GM23338 (cell line): Measurements from ENCODE around the gene MYD88. TPM values are rescaled to one million over a fixed set of nuclear protein-coding genes. Genes with fewer than 3 reads are reported as not detected.

ENCODE experiments used
- ATAC-seq: fragments of 200-7000 bp; cut with Tn5 transposase; 3 replicates; pipeline ENCODE4 v1.9.1; 2020
- DNase-seq: peaks from one replicate; pipeline ENCODE4 v3.0.0-alpha.2; 2015; ENCODE audit warnings: low spot score
- H2AFZ ChIP-seq: fragments of 200-600 bp; sonication (generic); 2 replicates; pipeline ENCODE4 v1.8.0; 2016; ENCODE audit warnings: antibody characterized with exemption, mild to moderate bottlenecking, moderate library complexity
- H3F3A ChIP-seq: fragments of 200-600 bp; sonication (generic); replicated peaks from 2 replicates; pipeline ENCODE4 v1.8.0; 2017; ENCODE audit warnings: antibody characterized with exemption, mixed run types, low read depth
- H3K27ac ChIP-seq: fragments of 200-600 bp; sonication (generic); 2 replicates; pipeline ENCODE4 v1.6.1; 2016; ENCODE audit warnings: low read depth
- H3K27me3 ChIP-seq: fragments of 200-600 bp; sonication (generic); 2 replicates; pipeline ENCODE4 v1.8.0; 2016; ENCODE audit warnings: mild to moderate bottlenecking, mixed run types, moderate library complexity; ENCODE audit not compliant: insufficient read depth
- H3K36me3 ChIP-seq: fragments of 200-600 bp; sonication (generic); 2 replicates; pipeline ENCODE4 v1.8.0; 2016; ENCODE audit warnings: mild to moderate bottlenecking; ENCODE audit not compliant: insufficient read depth
- H3K4me1 ChIP-seq: fragments of 200-600 bp; sonication (generic); 2 replicates; pipeline ENCODE4 v1.8.0; 2016; ENCODE audit warnings: mild to moderate bottlenecking, moderate library complexity; ENCODE audit not compliant: insufficient read depth
- H3K4me2 ChIP-seq: fragments of 200-600 bp; sonication (generic); 2 replicates; pipeline ENCODE4 v1.7.1; 2017; ENCODE audit warnings: mixed run types
- H3K4me3 ChIP-seq: fragments of 200-600 bp; sonication (generic); 2 replicates; pipeline ENCODE4 v1.6.1; 2016; ENCODE audit warnings: mixed run types
- H3K79me2 ChIP-seq: fragments of 200-600 bp; sonication (generic); replicated peaks from 2 replicates; pipeline ENCODE4 v1.8.0; 2017; ENCODE audit warnings: mild to moderate bottlenecking; ENCODE audit not compliant: insufficient read depth
- H3K9me2 ChIP-seq: fragments of 200-600 bp; sonication (generic); 2 replicates; pipeline ENCODE4 v1.8.0; 2017; ENCODE audit not compliant: insufficient read depth
- H4K20me1 ChIP-seq: fragments of 200-600 bp; sonication (generic); replicated peaks from 2 replicates; pipeline ENCODE4 v1.8.0; 2017; ENCODE audit warnings: mild to moderate bottlenecking; ENCODE audit not compliant: insufficient read depth
- H3K27ac Mint-ChIP-seq: 2 replicates; pipeline ENCODE4 v1.8.0; 2020; ENCODE audit warnings: inconsistent platforms, mild to moderate bottlenecking, moderate library complexity, mixed read lengths
- H3K27me3 Mint-ChIP-seq: 3 replicates; pipeline ENCODE4 v1.8.0; 2022; ENCODE audit warnings: low read depth, mild to moderate bottlenecking, moderate library complexity, mixed read lengths, inconsistent platforms; ENCODE audit not compliant: insufficient read depth, poor library complexity
- H3K36me3 Mint-ChIP-seq: 3 replicates; pipeline ENCODE4 v1.8.0; 2021; ENCODE audit warnings: low read depth, mild to moderate bottlenecking, inconsistent platforms, moderate library complexity, mixed read lengths
- H3K4me1 Mint-ChIP-seq: 3 replicates; pipeline ENCODE4 v1.8.0; 2020; ENCODE audit warnings: mild to moderate bottlenecking, inconsistent platforms, mixed read lengths
- H3K4me3 Mint-ChIP-seq: 3 replicates; pipeline ENCODE4 v1.8.0; 2021; ENCODE audit warnings: moderate library complexity, mild to moderate bottlenecking, inconsistent platforms, mixed read lengths
- H3K9me3 Mint-ChIP-seq: 3 replicates; pipeline ENCODE4 v1.8.0; 2020; ENCODE audit warnings: moderate library complexity, mild to moderate bottlenecking, inconsistent platforms, mixed read lengths
- EZH2 ChIP-seq: fragments of 200-600 bp; sonication (generic); IDR thresholded peaks from one replicate; pipeline ENCODE4 v1.8.0; 2017; ENCODE audit warnings: antibody characterized with exemption, mild to moderate bottlenecking, low read depth; ENCODE audit not compliant: unreplicated experiment
- EZH2phosphoT487 ChIP-seq: fragments of 200-600 bp; sonication (generic); IDR thresholded peaks from one replicate; pipeline ENCODE4 v1.8.1; 2018; ENCODE audit warnings: antibody characterized with exemption; ENCODE audit not compliant: unreplicated experiment
- JUNB ChIP-seq: IDR thresholded peaks from one replicate; pipeline ENCODE4 v1.6.1; 2016; ENCODE audit warnings: antibody characterized with exemption; ENCODE audit not compliant: unreplicated experiment
- NANOG ChIP-seq: IDR thresholded peaks from 2 replicates; pipeline ENCODE4 v1.6.1; 2016; ENCODE audit warnings: antibody characterized with exemption, borderline replicate concordance
- POLR2AphosphoS5 ChIP-seq: IDR thresholded peaks from 2 replicates; pipeline ENCODE4 v1.6.1; 2016; ENCODE audit warnings: antibody characterized with exemption, low read depth
- REST ChIP-seq: IDR thresholded peaks from one replicate; pipeline ENCODE4 v1.6.1; 2018; ENCODE audit warnings: antibody characterized with exemption; ENCODE audit not compliant: unreplicated experiment
- STAT1 ChIP-seq: IDR thresholded peaks from one replicate; pipeline ENCODE4 v1.6.1; 2016; ENCODE audit warnings: antibody characterized with exemption; ENCODE audit not compliant: unreplicated experiment
- ZNF114 ChIP-seq: fragments of 250-450 bp; sonication (Bioruptor Pico); IDR thresholded peaks from 2 replicates; pipeline ENCODE4 v1.5.0; 2020; ENCODE audit warnings: mild to moderate bottlenecking, moderate library complexity
- ZNF331 ChIP-seq: fragments of 250-450 bp; sonication (Bioruptor Pico); IDR thresholded peaks from 2 replicates; pipeline ENCODE4 v1.5.0; 2020; ENCODE audit warnings: low read depth, mild to moderate bottlenecking, moderate library complexity
- ZNF462 ChIP-seq: fragments of 250-450 bp; sonication (Bioruptor Pico); IDR thresholded peaks from 2 replicates; pipeline ENCODE4 v1.5.0; 2020; ENCODE audit warnings: mild to moderate bottlenecking, moderate library complexity
- polyA plus RNA-seq: library from polyadenylated mRNA; unstranded; fragments of >200 nt; fragmentation: Nextera tagmentation; extraction: Ambion mirVana; gene quantifications from 2 replicates; pipeline ENCODE4 v1.2.1, GENCODE V29; 2016
- total RNA-seq: library from RNA; depleted of rRNA; stranded (reverse); fragments of >200 nt; shearing (Covaris generic); gene quantifications from 2 replicates; pipeline ENCODE4 v1.2.3, GENCODE V29; 2014

The MYD88 gene
- total and polyA plus RNA-seq, 2 experiments from 2014 or later, result 15.5 to 26.0 TPM

- H3K9me2 ChIP-seq, result no peaks in the 10 kb centered on the region
- H3K36me3 Mint-ChIP-seq, result no peaks in the 10 kb centered on the region; the same call in 2 of the 3 replicates
- H3K27me3 ChIP-seq, result no peaks in the 10 kb centered on the region
- H3K4me3 ChIP-seq, result no peak overlapping the region
- H4K20me1 ChIP-seq, result no peaks in the 10 kb centered on the region; the same call in 1 of the 2 replicates
- no peak for DNase-seq
- no peaks in the 10 kb centered on the region for H3K4me1 ChIP-seq
- H3K9me3 Mint-ChIP-seq, result no peaks in the 10 kb centered on the region; the same call in 2 of the 3 replicates
- H2AFZ ChIP-seq, result no peak overlapping the region
- no peaks in the 10 kb centered on the region for H3F3A ChIP-seq
- TF ChIP-seq ZNF462 (no peak), EZH2phosphoT487 (no peak), EZH2 (no peak), POLR2AphosphoS5 (no peak), REST (no peak), ZNF331 (CRISPR knock-in tag) (no peak), STAT1 (no peak), JUNB (no peak), NANOG (no peak), ZNF114 (CRISPR knock-in tag) (no peak)
- H3K27me3 Mint-ChIP-seq, result peaks cover 20% of the 10 kb centered on the region
- no peaks in the 10 kb centered on the region for H3K4me1 Mint-ChIP-seq
- no peak for ATAC-seq
- no peak overlapping the region for H3K4me3 Mint-ChIP-seq
- no peak overlapping the region for H3K27ac Mint-ChIP-seq
- H3K79me2 ChIP-seq, result no peaks in the 10 kb centered on the region
- H3K27ac ChIP-seq, result no peak overlapping the region
- H3K4me2 ChIP-seq, result no peak overlapping the region
- H3K36me3 ChIP-seq, result no peaks in the 10 kb centered on the region
Observed at GRCh38 chr3:38114875-38115644, 23.4 kb upstream of the MYD88 start.
